C4-2B (cell line): ENCODE data around the gene CHTF18.

Experiments used
- ZFX ChIP-seq: fragments of 450-650 bp; IDR thresholded peaks from 2 replicates; pipeline ENCODE4 v1.6.1; 2017
- TF ChIP-seq, protein P1 (sequence below): fragments of 450-650 bp; conservative IDR thresholded peaks from 2 replicates; pipeline ENCODE4 v1.5.1; 2017; ENCODE audit warnings: mild to moderate bottlenecking

DNA sequence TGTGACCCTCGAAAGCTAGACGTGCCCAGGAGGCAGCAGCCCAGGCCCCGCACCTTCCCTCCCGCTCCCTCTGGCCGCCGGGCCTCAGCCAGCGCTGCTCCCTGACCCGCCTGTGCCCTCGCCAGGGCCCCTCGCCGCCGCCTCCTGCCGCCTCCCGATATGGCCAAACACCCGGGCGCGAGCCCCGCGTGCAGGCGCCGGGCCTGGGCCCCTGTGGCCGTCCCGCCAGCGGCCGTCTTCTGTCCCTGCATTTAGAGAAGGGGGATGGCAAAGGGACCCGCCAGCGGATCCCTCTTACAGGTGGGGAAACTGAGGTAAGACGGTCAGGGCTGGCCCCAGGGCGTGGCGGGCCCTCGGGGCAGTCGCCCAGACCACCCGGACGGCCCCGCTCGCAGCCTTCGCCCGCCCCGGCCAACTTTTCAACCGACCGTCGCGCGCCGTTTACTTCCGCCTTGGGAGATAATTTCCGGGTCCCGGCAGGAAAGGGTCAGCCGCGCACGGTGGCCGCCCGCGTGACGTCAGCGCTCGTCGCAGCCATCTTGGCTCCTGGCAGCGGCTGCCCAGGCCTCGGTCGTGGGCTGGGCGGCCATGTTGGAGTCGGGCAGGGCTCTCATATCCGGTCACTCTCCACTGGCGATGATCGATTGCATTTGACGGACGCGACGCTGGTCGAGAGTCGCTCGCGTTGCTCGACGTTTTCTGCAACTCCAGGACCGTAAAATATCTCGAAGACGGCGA lies 19.1 kb downstream of the CHTF18 start:
- TF ChIP-seq, protein P1, sequence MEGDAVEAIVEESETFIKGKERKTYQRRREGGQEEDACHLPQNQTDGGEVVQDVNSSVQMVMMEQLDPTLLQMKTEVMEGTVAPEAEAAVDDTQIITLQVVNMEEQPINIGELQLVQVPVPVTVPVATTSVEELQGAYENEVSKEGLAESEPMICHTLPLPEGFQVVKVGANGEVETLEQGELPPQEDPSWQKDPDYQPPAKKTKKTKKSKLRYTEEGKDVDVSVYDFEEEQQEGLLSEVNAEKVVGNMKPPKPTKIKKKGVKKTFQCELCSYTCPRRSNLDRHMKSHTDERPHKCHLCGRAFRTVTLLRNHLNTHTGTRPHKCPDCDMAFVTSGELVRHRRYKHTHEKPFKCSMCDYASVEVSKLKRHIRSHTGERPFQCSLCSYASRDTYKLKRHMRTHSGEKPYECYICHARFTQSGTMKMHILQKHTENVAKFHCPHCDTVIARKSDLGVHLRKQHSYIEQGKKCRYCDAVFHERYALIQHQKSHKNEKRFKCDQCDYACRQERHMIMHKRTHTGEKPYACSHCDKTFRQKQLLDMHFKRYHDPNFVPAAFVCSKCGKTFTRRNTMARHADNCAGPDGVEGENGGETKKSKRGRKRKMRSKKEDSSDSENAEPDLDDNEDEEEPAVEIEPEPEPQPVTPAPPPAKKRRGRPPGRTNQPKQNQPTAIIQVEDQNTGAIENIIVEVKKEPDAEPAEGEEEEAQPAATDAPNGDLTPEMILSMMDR = no peak
- peak; percentile 60; the same call in 1 of the 2 replicates for TF ChIP-seq ZFX
